K562 (cell line): Measurements from ENCODE around the gene CSTB. TPM values are rescaled to one million over a fixed set of nuclear protein-coding genes. Genes with fewer than 3 reads are reported as not detected.

ENCODE experiments used
- BRD9 ChIP-seq: fragments of 450-650 bp; IDR thresholded peaks from 2 replicates; pipeline ENCODE4 v1.6.1; 2018; ENCODE audit warnings: low read depth; ENCODE audit not compliant: partially characterized antibody
- CBFA2T2 ChIP-seq: fragments of 450-650 bp; conservative IDR thresholded peaks from 2 replicates; pipeline ENCODE4 v1.6.1; 2017; ENCODE audit warnings: mild to moderate bottlenecking
- CGGBP1 ChIP-seq: fragments of 250-450 bp; sonication (Bioruptor Pico); IDR thresholded peaks from 2 replicates; pipeline ENCODE4 v1.9.0; 2021; ENCODE audit warnings: mild to moderate bottlenecking
- DACH1 ChIP-seq: fragments of 450-650 bp; IDR thresholded peaks from 2 replicates; pipeline ENCODE4 v1.6.1; 2018; ENCODE audit not compliant: partially characterized antibody
- FIP1L1 ChIP-seq: fragments of 200-400 bp; formaldehyde crosslinking; IDR thresholded peaks from 2 replicates; pipeline ENCODE4 v1.6.1; 2018; ENCODE audit warnings: mild to moderate bottlenecking, low read depth, low read length; ENCODE audit not compliant: poor library complexity, severe bottlenecking
- GATAD2B ChIP-seq: fragments of 450-650 bp; IDR thresholded peaks from 2 replicates; pipeline ENCODE4 v1.6.1; 2017; ENCODE audit warnings: mild to moderate bottlenecking, borderline replicate concordance
- HLTF ChIP-seq: fragments of 450-650 bp; IDR thresholded peaks from 2 replicates; pipeline ENCODE4 v1.6.1; 2016
- HMBOX1 ChIP-seq: sonication (generic); IDR thresholded peaks from 2 replicates; pipeline ENCODE4 v1.6.1; 2016
- HNRNPK ChIP-seq: fragments of 200-400 bp; formaldehyde crosslinking; IDR thresholded peaks from one replicate; pipeline ENCODE4 v1.6.1; 2018; ENCODE audit warnings: mild to moderate bottlenecking, low read depth, low read length; ENCODE audit not compliant: poor library complexity, severe bottlenecking
- MAFF ChIP-seq: IDR thresholded peaks from 2 replicates; pipeline ENCODE4 v1.6.1; 2012; ENCODE audit warnings: low read length, improper control_type of control experiment
- MED1 ChIP-seq: sonication (generic); formaldehyde crosslinking; IDR thresholded peaks from 2 replicates; pipeline ENCODE4 v1.8.1; 2023; ENCODE audit warnings: missing genetic modification reagents, borderline replicate concordance
- PHTF2 ChIP-seq: fragments of 250-450 bp; sonication (Bioruptor Pico); IDR thresholded peaks from 2 replicates; pipeline ENCODE4 v1.5.0; 2021; ENCODE audit warnings: mild to moderate bottlenecking
- RAD51 ChIP-seq: fragments of 450-650 bp; IDR thresholded peaks from 2 replicates; pipeline ENCODE4 v1.7.1; 2016; ENCODE audit warnings: low read depth, mild to moderate bottlenecking, borderline replicate concordance
- RBM39 ChIP-seq: fragments of 200-400 bp; formaldehyde crosslinking; optimal IDR thresholded peaks from 2 replicates; pipeline ENCODE3; 2018; ENCODE audit warnings: low read depth, low read length
- SMARCA4 ChIP-seq: fragments of 450-650 bp; IDR thresholded peaks from 2 replicates; pipeline ENCODE4 v1.6.1; 2016
- SMC3 ChIP-seq: conservative IDR thresholded peaks from 2 replicates; pipeline ENCODE4 v1.6.1; 2011; ENCODE audit warnings: low read depth, low read length, improper control_type of control experiment; ENCODE audit not compliant: insufficient read depth
- SNAPC5 ChIP-seq: fragments of 250-450 bp; sonication (Bioruptor Pico); IDR thresholded peaks from 2 replicates; pipeline ENCODE4 v1.8.0; 2021; ENCODE audit warnings: moderate library complexity, mild to moderate bottlenecking, inconsistent platforms
- THRAP3 ChIP-seq: fragments of 450-650 bp; IDR thresholded peaks from 2 replicates; pipeline ENCODE4 v1.6.1; 2016; ENCODE audit warnings: mild to moderate bottlenecking, inconsistent platforms, borderline replicate concordance
- ZKSCAN3 ChIP-seq: fragments of 250-450 bp; sonication (Bioruptor Pico); IDR thresholded peaks from 2 replicates; pipeline ENCODE4 v1.4.0; 2020
- ZNF551 ChIP-seq: fragments of 250-450 bp; sonication (Bioruptor Pico); IDR thresholded peaks from 2 replicates; pipeline ENCODE4 v1.5.0; 2021; ENCODE audit warnings: mild to moderate bottlenecking, moderate library complexity
- ZNF699 ChIP-seq: fragments of 250-450 bp; sonication (Bioruptor Pico); IDR thresholded peaks from 2 replicates; pipeline ENCODE4 v1.8.0; 2021; ENCODE audit warnings: mild to moderate bottlenecking, moderate library complexity; ENCODE audit not compliant: insufficient replicate concordance
- polyA plus RNA-seq, 8 experiments: library from polyadenylated mRNA; depleted of rRNA in 4 of 8; stranded (reverse) in 5 of 8; unstranded in 3 of 8; fragments of >200 nt; fragmentation: Nextera tagmentation in 2 of 8; fragmentation: Illumina TruSeq in 1 of 8; extraction: Ambion mirVana in 2 of 8; extraction: Trizol in 1 of 8; gene quantifications; 2 replicates each; pipeline versions ENCODE4 v1.2.1 to v1.2.3, GENCODE V29; 2011 to 2014; ENCODE audit warnings: inconsistent platforms in 1 of 8, missing spikeins in 1 of 8
- total RNA-seq, 7 experiments: library from RNA; depleted of rRNA in 6 of 7; stranded (reverse); fragments of >200 nt in 6 of 7; fragmentation: Illumina TruSeq in 2 of 7; extraction: Trizol in 2 of 7; gene quantifications; 2 replicates each; pipeline versions ENCODE4 v1.2.1 to v1.2.3, GENCODE V29; 2011 to 2021; ENCODE audit warnings: low replicate concordance in 1 of 7
- TF ChIP-seq, protein P1 (sequence below): fragments of 450-650 bp; IDR thresholded peaks from 2 replicates; pipeline ENCODE4 v1.6.1; 2016; ENCODE audit warnings: mild to moderate bottlenecking
- TF ChIP-seq, protein P2 (sequence below): fragments of 250-450 bp; sonication (Bioruptor Pico); IDR thresholded peaks from 2 replicates; pipeline ENCODE4 v1.5.0; 2022; ENCODE audit warnings: mild to moderate bottlenecking

The CSTB gene
- total and polyA plus RNA-seq, 9 of the 15 experiments (the other 6 are each of a cell fraction or from before 2014, with no cell fraction given), result 12.4 to 65.0 (median 31.7) TPM

- TF ChIP-seq ZKSCAN3 (CRISPR knock-in tag) (no peak), ZNF551 (CRISPR knock-in tag) (no peak), DACH1 (peak; percentile 25), ZNF699 (CRISPR knock-in tag) (no peak), CGGBP1 (CRISPR knock-in tag) (no peak), HMBOX1 (no peak), SNAPC5 (CRISPR knock-in tag) (no peak), MAFF (no peak), FIP1L1 (no peak), SMARCA4 (0 out of 2 replicates have a peak, but pooled peaks have one; percentile 18), BRD9 (no peak), SMC3 (no peak), RAD51 (no peak), HNRNPK (no peak), PHTF2 (no peak), CBFA2T2 (peak; percentile 67), GATAD2B (no peak), MED1 (CRISPR knock-in tag) (no peak), RBM39 (no peak), THRAP3 (no peak), HLTF (no peak)
- TF ChIP-seq, protein P1, sequence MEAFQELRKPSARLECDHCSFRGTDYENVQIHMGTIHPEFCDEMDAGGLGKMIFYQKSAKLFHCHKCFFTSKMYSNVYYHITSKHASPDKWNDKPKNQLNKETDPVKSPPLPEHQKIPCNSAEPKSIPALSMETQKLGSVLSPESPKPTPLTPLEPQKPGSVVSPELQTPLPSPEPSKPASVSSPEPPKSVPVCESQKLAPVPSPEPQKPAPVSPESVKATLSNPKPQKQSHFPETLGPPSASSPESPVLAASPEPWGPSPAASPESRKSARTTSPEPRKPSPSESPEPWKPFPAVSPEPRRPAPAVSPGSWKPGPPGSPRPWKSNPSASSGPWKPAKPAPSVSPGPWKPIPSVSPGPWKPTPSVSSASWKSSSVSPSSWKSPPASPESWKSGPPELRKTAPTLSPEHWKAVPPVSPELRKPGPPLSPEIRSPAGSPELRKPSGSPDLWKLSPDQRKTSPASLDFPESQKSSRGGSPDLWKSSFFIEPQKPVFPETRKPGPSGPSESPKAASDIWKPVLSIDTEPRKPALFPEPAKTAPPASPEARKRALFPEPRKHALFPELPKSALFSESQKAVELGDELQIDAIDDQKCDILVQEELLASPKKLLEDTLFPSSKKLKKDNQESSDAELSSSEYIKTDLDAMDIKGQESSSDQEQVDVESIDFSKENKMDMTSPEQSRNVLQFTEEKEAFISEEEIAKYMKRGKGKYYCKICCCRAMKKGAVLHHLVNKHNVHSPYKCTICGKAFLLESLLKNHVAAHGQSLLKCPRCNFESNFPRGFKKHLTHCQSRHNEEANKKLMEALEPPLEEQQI, result no peak
- TF ChIP-seq, protein P2, sequence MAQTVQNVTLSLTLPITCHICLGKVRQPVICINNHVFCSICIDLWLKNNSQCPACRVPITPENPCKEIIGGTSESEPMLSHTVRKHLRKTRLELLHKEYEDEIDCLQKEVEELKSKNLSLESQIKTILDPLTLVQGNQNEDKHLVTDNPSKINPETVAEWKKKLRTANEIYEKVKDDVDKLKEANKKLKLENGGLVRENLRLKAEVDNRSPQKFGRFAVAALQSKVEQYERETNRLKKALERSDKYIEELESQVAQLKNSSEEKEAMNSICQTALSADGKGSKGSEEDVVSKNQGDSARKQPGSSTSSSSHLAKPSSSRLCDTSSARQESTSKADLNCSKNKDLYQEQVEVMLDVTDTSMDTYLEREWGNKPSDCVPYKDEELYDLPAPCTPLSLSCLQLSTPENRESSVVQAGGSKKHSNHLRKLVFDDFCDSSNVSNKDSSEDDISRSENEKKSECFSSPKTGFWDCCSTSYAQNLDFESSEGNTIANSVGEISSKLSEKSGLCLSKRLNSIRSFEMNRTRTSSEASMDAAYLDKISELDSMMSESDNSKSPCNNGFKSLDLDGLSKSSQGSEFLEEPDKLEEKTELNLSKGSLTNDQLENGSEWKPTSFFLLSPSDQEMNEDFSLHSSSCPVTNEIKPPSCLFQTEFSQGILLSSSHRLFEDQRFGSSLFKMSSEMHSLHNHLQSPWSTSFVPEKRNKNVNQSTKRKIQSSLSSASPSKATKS (CRISPR knock-in tag), result no peak
Observed at GRCh38 chr21:43745772-43746517, 30.2 kb downstream of the CSTB start (continued).
